Activated T-cell treated with anti-CD3 and anti-CD28 coated beads for 24 hours (primary cell): ENCODE measurements around the gene ABL1.

ENCODE experiments used
- DNase-seq: peaks from one replicate; pipeline ENCODE4 v3.0.0-alpha.2; 2020; ENCODE audit warnings: low read depth

ABL1 gene

GRCh38 chr9:130872093-130872492 is 37.0 kb downstream of the ABL1 start:
- no peak for DNase-seq

DNA sequence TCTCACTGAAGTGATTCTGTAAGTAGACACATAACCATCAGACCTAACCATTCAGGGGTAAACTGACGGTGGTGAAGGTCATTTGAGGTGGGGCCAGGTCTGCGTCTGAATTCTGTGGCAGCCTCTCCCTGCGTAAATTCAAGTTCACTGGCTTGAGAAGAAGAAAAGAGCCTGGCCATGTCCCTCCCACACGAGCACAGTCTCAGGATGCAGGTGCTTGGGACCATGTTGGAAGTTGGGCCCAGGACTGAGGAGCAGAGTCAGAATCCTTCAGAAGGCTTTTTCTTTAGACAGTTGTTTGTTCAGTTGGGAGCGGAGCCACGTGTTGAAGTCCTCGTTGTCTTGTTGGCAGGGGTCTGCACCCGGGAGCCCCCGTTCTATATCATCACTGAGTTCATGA is 37.5 kb downstream of the ABL1 start:
- DNase-seq: no peak

GRCh38 chr9:130872912-130873503 is 38.0 kb downstream of the ABL1 start:
- DNase-seq: no peak

DNA sequence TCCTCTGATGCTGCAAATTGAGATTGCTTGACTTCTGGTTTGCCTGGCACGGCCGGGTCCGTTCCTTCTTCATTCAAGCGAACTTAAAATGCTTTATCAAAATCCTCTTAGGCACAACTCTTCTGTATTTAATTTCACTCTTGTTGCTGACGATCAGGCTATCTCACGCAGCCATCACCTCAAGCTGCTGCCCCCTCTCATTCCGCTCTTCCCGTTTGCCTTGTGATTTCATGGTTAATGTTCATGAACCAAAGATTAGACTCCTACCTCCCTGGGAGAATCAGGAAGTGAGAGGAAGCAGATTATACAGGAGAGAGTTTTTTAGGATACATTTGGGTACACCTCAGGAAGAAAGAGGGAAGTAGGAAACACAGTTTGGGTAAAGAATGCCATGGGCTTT is 38.9 kb downstream of the ABL1 start:
- no peak for DNase-seq

DNA sequence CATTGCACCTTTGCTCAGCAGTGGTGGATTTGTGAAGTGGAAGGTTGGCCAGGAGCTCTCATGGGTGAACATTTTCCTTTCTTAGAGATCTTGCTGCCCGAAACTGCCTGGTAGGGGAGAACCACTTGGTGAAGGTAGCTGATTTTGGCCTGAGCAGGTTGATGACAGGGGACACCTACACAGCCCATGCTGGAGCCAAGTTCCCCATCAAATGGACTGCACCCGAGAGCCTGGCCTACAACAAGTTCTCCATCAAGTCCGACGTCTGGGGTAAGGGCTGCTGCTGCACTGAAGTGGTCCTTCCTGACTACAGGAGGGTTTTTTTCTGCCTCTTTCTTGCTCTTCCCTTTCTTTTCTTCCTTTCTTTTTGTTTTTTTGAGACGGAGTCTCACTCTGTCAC is 39.7 kb downstream of the ABL1 start:
- no peak for DNase-seq

DNA sequence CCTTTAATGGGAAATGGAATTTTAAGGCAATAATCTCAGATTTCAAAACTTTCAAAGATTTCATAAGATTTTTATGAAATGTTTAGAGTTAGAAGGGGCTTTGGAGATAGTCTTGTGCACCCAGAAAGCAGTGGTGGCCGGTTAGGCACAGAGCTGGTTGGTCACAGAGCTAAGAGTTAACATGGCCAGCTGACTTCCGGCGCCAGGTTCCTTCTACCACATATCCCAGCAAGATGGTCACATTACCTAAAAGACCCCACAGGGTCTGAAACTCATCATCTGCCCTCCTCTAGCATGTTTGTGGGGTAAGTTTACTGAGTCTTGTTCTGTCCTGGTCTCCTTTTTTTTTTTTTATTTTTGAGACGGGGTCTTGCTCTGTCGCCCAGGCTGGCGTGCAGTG is 42.2 kb downstream of the ABL1 start:
- DNase-seq: no peak

GRCh38 chr9:130878295-130878694 is 43.2 kb downstream of the ABL1 start:
- DNase-seq: no peak

GRCh38 chr9:130879863-130880411 is 44.9 kb downstream of the ABL1 start:
- DNase-seq: no peak

DNA sequence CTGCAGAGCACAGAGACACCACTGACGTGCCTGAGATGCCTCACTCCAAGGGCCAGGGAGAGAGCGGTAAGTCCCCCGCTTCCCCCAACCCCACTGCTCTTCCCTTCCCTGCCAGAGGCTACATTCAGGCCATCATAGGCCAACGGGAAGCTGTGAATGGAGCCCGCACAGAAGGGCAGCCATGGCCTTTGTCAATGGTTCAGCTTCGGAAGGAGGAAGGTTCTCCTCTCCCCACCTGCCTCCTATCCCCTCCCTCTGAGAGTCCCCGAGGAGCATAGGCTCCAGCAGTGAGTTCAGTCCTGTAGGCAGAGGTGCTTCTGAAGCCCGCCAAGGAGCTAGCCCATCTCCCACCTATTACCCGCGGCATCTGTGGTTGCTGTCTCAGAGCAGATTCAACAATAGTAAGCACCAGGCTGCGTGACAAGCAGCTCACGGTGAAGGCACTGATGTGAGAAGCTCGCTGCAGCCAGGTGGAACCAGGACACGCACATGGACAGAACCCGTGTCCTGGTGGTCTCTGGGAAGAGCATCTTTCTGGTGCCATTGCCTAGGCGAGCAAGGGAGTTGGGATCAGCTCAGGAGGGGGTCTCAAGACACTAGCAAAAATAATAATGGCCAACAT is 45.7 kb downstream of the ABL1 start:
- DNase-seq: no peak

- no peak for DNase-seq
Measured at GRCh38 chr9:130881516-130881915, 46.5 kb downstream of the ABL1 start.

DNA sequence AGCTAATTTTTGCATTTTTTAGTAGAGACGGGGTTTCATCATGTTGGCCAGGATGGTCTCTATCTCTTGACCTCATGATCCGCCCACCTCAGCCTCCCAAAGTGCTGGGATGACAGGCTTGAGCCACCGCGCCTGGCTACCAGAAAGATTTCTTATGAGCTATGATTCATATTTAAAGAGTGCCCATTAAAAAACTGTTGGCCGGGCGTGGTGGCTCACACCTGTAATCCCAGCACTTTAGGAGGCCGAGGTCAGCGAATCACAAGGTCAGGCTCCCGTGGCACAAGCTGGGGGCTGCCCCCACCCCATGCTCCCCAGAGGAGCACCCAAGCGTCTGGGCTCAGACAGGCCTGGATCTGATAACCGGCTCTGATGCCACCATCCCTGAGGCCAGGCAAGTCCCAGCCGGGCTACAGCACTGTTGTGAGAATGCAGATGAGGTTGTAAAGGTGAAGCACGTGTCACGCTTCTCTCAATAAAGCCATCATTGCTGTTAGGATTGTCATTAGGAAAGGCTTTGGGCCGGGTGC is 47.7 kb downstream of the ABL1 start:
- DNase-seq: no peak

DNA sequence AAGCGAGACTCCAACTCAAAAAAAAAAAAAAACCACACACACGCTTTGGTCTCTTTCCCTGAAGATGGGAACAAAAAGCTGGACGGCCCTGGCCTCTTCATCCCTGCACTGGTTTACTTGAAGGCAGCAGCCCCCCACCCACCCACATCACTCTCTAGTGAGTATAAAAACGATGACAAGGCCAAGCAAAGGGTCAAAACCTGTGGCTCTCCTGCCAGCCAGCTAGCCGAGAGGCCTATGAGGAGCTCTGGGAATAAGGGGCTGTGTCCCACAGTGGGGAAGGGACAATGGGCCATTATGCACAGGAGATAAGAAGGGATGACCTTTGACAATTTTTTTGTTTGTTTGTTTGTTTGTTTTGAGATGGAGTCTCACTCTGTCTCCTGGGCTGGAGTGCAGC is 48.4 kb downstream of the ABL1 start:
- no peak for DNase-seq

DNA sequence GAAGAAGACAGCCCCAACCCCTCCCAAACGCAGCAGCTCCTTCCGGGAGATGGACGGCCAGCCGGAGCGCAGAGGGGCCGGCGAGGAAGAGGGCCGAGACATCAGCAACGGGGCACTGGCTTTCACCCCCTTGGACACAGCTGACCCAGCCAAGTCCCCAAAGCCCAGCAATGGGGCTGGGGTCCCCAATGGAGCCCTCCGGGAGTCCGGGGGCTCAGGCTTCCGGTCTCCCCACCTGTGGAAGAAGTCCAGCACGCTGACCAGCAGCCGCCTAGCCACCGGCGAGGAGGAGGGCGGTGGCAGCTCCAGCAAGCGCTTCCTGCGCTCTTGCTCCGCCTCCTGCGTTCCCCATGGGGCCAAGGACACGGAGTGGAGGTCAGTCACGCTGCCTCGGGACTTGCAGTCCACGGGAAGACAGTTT is 49.1 kb downstream of the ABL1 start:
- DNase-seq: no peak

GRCh38 chr9:130884542-130885483 is 49.8 kb downstream of the ABL1 start:
- DNase-seq: no peak

- DNase-seq: no peak
Measured at GRCh38 chr9:130885484-130886375, 50.7 kb downstream of the ABL1 start.

DNA sequence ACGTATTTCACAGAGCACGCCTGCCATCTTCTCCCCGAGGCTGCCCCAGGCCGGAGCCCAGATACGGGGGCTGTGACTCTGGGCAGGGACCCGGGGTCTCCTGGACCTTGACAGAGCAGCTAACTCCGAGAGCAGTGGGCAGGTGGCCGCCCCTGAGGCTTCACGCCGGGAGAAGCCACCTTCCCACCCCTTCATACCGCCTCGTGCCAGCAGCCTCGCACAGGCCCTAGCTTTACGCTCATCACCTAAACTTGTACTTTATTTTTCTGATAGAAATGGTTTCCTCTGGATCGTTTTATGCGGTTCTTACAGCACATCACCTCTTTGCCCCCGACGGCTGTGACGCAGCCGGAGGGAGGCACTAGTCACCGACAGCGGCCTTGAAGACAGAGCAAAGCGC is 51.9 kb downstream of the ABL1 start:
- DNase-seq: no peak

- no peak for DNase-seq
Measured at GRCh38 chr9:130887494-130888144, 52.6 kb downstream of the ABL1 start.

GRCh38 chr9:130888146-130888885 is 53.3 kb downstream of the ABL1 start:
- no peak for DNase-seq

GRCh38 chr9:130890124-130890523 is 55.1 kb downstream of the ABL1 start:
- no peak for DNase-seq
